Kidney (tissue), 14 donors: ENCODE results near the gene NOTCH4. TPM values are rescaled to one million over a fixed set of nuclear protein-coding genes. Genes with fewer than 3 reads are reported as not detected.
"Not testable (repeated sequence)": the region's sequence is repeated elsewhere in the genome, so short reads cannot be mapped to it uniquely, and the experiment has no call there.

Experiments used
- DNase-seq, 5 donors: peaks; one replicate each; pipeline ENCODE4 v3.0.0-alpha.2; 2013 to 2020
- FAIRE-seq: peaks from 2 replicates; lab custom pipeline; 2012; peaks lifted over from hg19 to GRCh38; lab: Jason Lieb, UNC
- H3K27ac ChIP-seq, 2 donors: one replicate each; pipeline ENCODE4 v1.7.0; 2013; ENCODE audit warnings: low read depth in 2 of 2, low read length in 2 of 2, inconsistent platforms in 1 of 2
- H3K27me3 ChIP-seq: one replicate; pipeline ENCODE4 v1.7.1; 2013; ENCODE audit warnings: low read length, inconsistent platforms; ENCODE audit not compliant: control insufficient read depth, insufficient read depth
- H3K36me3 ChIP-seq, 3 donors: one replicate each; pipeline versions ENCODE4 v1.7.0 to v1.7.1; 2013; ENCODE audit warnings: low read length in 3 of 3, control low read depth in 1 of 3, inconsistent platforms in 1 of 3; ENCODE audit not compliant: insufficient read depth in 3 of 3, control insufficient read depth in 2 of 3
- H3K4me1 ChIP-seq, 3 donors: one replicate each; pipeline versions ENCODE4 v1.7.0 to v1.7.1; 2013; ENCODE audit warnings: low read length in 3 of 3, inconsistent platforms in 1 of 3, low read depth in 1 of 3; ENCODE audit not compliant: control insufficient read depth in 2 of 3, insufficient read depth in 2 of 3
- H3K4me3 ChIP-seq, 3 donors: one replicate each; pipeline versions ENCODE4 v1.7.0 to v1.8.1; 2013; ENCODE audit warnings: low read length in 3 of 3, control low read depth in 1 of 3, inconsistent platforms in 1 of 3
- H3K9ac ChIP-seq, 3 donors: one replicate each; pipeline versions ENCODE4 v1.7.0 to v1.7.1; 2013; ENCODE audit warnings: low read length in 3 of 3, control low read depth in 1 of 3, inconsistent platforms in 1 of 3
- H3K9me3 ChIP-seq, 3 donors: one replicate each; pipeline versions ENCODE4 v1.7.0 to v1.7.1; 2013; ENCODE audit warnings: low read length in 3 of 3, control low read depth in 1 of 3, inconsistent platforms in 1 of 3; ENCODE audit not compliant: control insufficient read depth in 2 of 3, insufficient read depth in 1 of 3
- intact Hi-C: fragments of 100-400 bp; cut with DNase I; formaldehyde crosslinking; loops from one replicate; pipeline ENCODE4 v1.11.1; 2022
- polyA plus RNA-seq: library from polyadenylated mRNA; stranded (reverse); fragments of 350-450 nt; fragmentation: Illumina TruSeq; extraction: RNeasy Lipid Tissue Mini Kit (QIAGEN cat#74804); gene quantifications from one replicate; pipeline ENCODE4 v1.2.3, GENCODE V29; 2014; ENCODE audit warnings: low read depth, low replicate concordance; ENCODE audit not compliant: insufficient read depth
- total RNA-seq: library from RNA; stranded (reverse); fragmentation: NEBNext Ultra II Directional; extraction: Animal tissue kit (Norgen Biotek cat#: 25700); gene quantifications from one replicate; pipeline ENCODE4 v1.2.1, GENCODE V29; 2021
- TF ChIP-seq, protein P1 (sequence below): IDR thresholded peaks from 3 replicates; pipeline ENCODE4 v1.5.1; 2012; ENCODE audit warnings: mild to moderate bottlenecking, moderate library complexity, borderline replicate concordance; ENCODE audit not compliant: insufficient read depth; ENCODE audit errors: extremely low read depth
- donor health status: control.
- donor health status: control.
- donor health status: control.
- donor health status: control.
- donor health status: control.
- donor health status: DM: yes; HTN: yes; CAD: no.
- donor health status: Normal renal cell carcinoma (clear cell type).

Gene NOTCH4
- total and polyA plus RNA-seq, 2 donors from 2014 or later = 22.5 to 30.5 TPM

DNA sequence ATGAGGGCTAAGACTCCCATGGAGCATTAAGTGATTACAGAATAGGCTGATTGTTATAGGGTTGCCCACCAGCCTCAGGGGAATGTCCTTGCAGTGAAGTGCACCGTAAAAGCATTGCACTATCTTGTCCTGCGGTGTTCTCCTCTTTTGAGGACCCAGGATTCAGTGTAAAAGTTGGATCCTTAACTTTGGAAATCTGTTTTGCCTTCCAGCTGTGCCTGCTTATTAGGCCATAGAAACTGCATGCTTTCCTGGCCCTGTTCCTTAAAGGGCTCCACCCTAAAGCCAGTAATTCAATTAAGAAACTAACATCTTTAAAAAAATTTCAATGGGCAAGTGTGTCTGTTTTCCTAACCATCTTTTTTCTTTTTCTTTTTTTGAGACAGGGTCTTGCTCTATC, 25.4 kb upstream of the NOTCH4 start:
- FAIRE-seq = no peak
- intact Hi-C loops = no loop called here

DNA sequence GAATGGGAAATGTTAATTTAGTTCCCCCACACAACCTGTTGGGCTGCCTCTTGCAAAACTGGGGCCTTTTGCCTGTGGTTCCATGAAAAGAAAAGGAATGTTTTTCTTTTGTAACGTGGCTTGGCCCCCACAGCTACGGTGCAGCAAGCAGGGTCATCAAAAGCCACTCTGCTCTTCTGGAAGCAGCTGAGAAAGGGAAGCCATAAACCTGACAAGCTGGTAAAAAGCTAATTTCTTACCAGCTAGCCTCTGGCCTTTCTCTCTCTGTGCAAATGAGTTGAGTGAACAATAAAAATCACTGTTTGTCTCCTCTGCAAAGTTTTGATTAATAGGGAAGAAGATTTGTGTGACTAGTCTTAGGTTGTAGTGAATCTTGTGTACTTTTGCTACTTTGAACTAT, 23.5 kb upstream of the NOTCH4 start:
- Histone ChIP-seq H3K9ac (no peak overlapping the region), H3K4me1 (peaks cover 0 to 3% (median 0%) of the 10 kb centered on the region in 3 donors), H3K36me3 (no peaks in the 10 kb centered on the region), H3K27ac (no peak overlapping the region), H3K9me3 (no peaks in the 10 kb centered on the region), H3K27me3 (no peaks in the 10 kb centered on the region), H3K4me3 (no peak overlapping the region)
- no peak for FAIRE-seq
- TF ChIP-seq, protein P1, sequence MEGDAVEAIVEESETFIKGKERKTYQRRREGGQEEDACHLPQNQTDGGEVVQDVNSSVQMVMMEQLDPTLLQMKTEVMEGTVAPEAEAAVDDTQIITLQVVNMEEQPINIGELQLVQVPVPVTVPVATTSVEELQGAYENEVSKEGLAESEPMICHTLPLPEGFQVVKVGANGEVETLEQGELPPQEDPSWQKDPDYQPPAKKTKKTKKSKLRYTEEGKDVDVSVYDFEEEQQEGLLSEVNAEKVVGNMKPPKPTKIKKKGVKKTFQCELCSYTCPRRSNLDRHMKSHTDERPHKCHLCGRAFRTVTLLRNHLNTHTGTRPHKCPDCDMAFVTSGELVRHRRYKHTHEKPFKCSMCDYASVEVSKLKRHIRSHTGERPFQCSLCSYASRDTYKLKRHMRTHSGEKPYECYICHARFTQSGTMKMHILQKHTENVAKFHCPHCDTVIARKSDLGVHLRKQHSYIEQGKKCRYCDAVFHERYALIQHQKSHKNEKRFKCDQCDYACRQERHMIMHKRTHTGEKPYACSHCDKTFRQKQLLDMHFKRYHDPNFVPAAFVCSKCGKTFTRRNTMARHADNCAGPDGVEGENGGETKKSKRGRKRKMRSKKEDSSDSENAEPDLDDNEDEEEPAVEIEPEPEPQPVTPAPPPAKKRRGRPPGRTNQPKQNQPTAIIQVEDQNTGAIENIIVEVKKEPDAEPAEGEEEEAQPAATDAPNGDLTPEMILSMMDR = no peak
- intact Hi-C loops = no loop called here
- DNase-seq = peak in 3 of 5 donors; percentile 17 to 43 (median 40)

More for the DNA sequence above, 25.4 kb upstream of the NOTCH4 start:
- H3K9ac ChIP-seq = no peak overlapping the region
- H3K9me3 ChIP-seq = no peaks in the 10 kb centered on the region
- no peaks in the 10 kb centered on the region for H3K27me3 ChIP-seq
- no peak overlapping the region for H3K4me3 ChIP-seq
- TF ChIP-seq, protein P1 = no peak
- no peaks in the 10 kb centered on the region for H3K4me1 ChIP-seq
- H3K27ac ChIP-seq = no peak overlapping the region
- no peak for DNase-seq
- no peaks in the 10 kb centered on the region for H3K36me3 ChIP-seq

DNA sequence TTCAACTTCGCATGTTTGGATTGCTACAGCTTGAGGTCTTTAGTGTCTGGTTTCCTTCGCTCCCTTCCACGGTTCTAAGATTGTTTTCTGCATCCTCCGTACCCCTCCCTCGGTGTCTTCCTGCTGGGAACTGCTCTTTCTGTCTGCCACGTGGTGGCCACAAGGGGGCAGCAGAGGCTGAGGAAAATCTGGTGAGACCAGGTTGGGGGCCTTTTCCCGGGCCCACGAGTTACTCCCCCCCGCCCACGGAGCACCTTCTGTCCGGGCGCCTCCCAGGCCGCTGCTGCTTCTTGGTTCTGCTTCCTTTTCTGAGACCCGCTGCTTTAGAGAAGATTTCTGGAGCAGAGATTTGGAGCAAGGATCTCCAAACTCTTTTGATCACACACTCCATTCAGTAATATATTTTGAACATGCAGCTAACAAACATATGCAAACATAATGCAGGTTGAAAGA, 21.1 kb upstream of the NOTCH4 start:
- H3K36me3 ChIP-seq = no peaks in the 10 kb centered on the region
- DNase-seq = peak; percentile 88 to 94 (median 90)
- intact Hi-C loops = no loop called here
- no peak overlapping the region for H3K27ac ChIP-seq
- no peaks in the 10 kb centered on the region for H3K9me3 ChIP-seq
- no peaks in the 10 kb centered on the region for H3K27me3 ChIP-seq
- TF ChIP-seq, protein P1 = peak; percentile 90
- peak overlapping the region in 1 of 3 donors; percentile 16 for H3K4me3 ChIP-seq
- H3K4me1 ChIP-seq = peaks cover 0 to 3% (median 0%) of the 10 kb centered on the region in 3 donors
- no peak for FAIRE-seq
- H3K9ac ChIP-seq = no peak overlapping the region

DNA sequence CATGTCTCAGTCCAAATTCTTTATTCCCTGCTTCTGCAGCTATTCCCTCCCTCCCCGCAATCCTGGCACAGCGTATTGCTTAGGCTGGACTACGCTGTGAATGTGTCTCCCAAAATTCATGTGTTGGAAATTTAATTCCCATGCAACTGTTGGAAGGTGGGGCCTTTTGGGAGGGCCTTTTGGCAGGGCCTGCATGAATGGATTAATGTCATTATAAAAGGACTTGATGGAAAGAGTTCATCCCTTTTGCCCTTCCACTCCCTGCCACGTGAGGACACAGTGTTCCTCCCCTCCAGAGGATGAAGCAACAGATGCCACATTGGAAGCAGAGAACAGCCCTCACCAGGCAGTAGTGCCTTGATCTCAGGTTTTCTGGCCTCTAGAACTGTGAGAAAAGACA, 20.4 kb upstream of the NOTCH4 start:
- H3K27me3 ChIP-seq = no peaks in the 10 kb centered on the region
- no peak for DNase-seq
- no peak overlapping the region for H3K9ac ChIP-seq
- FAIRE-seq = no peak
- peaks cover 0 to 3% (median 0%) of the 10 kb centered on the region in 3 donors for H3K4me1 ChIP-seq
- H3K9me3 ChIP-seq = no peaks in the 10 kb centered on the region
- H3K36me3 ChIP-seq = no peaks in the 10 kb centered on the region
- intact Hi-C loops = no loop called here
- H3K27ac ChIP-seq = no peak overlapping the region
- H3K4me3 ChIP-seq = no peak overlapping the region
- TF ChIP-seq, protein P1 = no peak

DNA sequence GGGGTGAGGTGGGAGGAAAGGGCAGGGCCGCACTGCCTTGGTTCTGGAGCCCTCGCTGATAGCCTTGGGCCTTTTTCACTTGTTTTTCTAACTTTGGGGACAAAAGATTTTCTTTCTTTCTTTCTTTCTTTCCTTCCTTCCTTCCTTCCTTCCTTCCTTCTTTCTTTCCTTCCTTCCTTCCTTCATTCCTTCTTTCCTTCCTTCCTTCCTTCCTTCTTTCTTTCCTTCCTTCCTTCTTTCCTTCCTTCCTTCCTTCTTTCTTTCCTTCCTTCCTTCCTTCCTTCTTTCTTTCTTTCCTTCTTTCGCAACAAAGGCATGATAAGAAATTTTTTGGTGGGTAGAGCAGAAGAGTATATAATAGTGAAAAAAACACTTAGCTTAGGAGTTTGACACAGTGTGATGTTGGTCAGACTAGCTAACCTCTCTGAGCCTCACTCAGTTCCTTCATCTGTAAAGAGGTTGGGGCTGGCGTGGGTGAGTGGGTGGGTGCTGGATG, 18.5 kb upstream of the NOTCH4 start:
- FAIRE-seq, H3K4me3 ChIP-seq, H3K36me3 ChIP-seq, H3K27me3 ChIP-seq, H3K4me1 ChIP-seq, H3K9me3 ChIP-seq, DNase-seq, H3K27ac ChIP-seq, H3K9ac ChIP-seq, intact Hi-C loops: not testable (repeated sequence)
